WTC11 (cell line): Measurements from ENCODE around the gene MED19. TPM values are rescaled to one million over a fixed set of nuclear protein-coding genes. Genes with fewer than 3 reads are reported as not detected.

Experiments
- ATAC-seq: fragments of 200-7000 bp; cut with Tn5 transposase; 2 replicates; pipeline ENCODE4 v1.10.0; 2021; ENCODE audit warnings: mild to moderate bottlenecking, moderate library complexity
- CTCF ChIA-PET: fragments of 300-600 bp; sonication (Branson Sonifier 250); formaldehyde crosslinking; loops from one replicate; lab custom pipeline; 2021; ENCODE audit warnings: antibody characterized with exemption; lab: Charles Lee
- POLR2A ChIA-PET: fragments of 350-600 bp; sonication (Branson Sonifier 250); formaldehyde crosslinking; loops from one replicate; lab custom pipeline; 2021; ENCODE audit warnings: antibody characterized with exemption; lab: Charles Lee
- DNase-seq: peaks from one replicate; pipeline ENCODE4 v3.0.0; 2021; ENCODE audit warnings: low spot score
- H3K27ac Mint-ChIP-seq: 2 replicates; pipeline ENCODE4 v1.8.0; 2021; ENCODE audit warnings: mixed read lengths
- H3K27me3 Mint-ChIP-seq: 2 replicates; pipeline ENCODE4 v1.8.0; 2021; ENCODE audit warnings: low read depth, mild to moderate bottlenecking, moderate library complexity, mixed read lengths
- H3K36me3 Mint-ChIP-seq: 2 replicates; pipeline ENCODE4 v1.8.0; 2021; ENCODE audit warnings: mixed read lengths
- H3K4me1 Mint-ChIP-seq: 2 replicates; pipeline ENCODE4 v1.8.0; 2022; ENCODE audit warnings: mixed read lengths
- H3K4me3 Mint-ChIP-seq: 2 replicates; pipeline ENCODE4 v1.8.0; 2021; ENCODE audit warnings: mild to moderate bottlenecking, moderate library complexity, mixed read lengths
- H3K9me3 Mint-ChIP-seq: 2 replicates; pipeline ENCODE4 v1.8.0; 2021; ENCODE audit warnings: mixed read lengths
- ATF3 ChIP-seq: sonication (generic); formaldehyde crosslinking; conservative IDR thresholded peaks from 2 replicates; pipeline ENCODE4 v1.8.1; 2022; ENCODE audit warnings: mild to moderate bottlenecking, missing genetic modification reagents
- ATF6 ChIP-seq: sonication (generic); formaldehyde crosslinking; IDR thresholded peaks from 2 replicates; pipeline ENCODE4 v1.8.1; 2023; ENCODE audit warnings: mild to moderate bottlenecking, missing genetic modification reagents
- CBFB ChIP-seq: sonication (generic); formaldehyde crosslinking; IDR thresholded peaks from 2 replicates; pipeline ENCODE4 v1.8.1; 2022; ENCODE audit warnings: mild to moderate bottlenecking, low read depth, missing genetic modification reagents
- ELF4 ChIP-seq: sonication (generic); formaldehyde crosslinking; IDR thresholded peaks from 2 replicates; pipeline ENCODE4 v1.8.1; 2022; ENCODE audit warnings: low read depth, mild to moderate bottlenecking, moderate library complexity, missing genetic modification reagents
- FOXJ3 ChIP-seq: sonication (generic); formaldehyde crosslinking; IDR thresholded peaks from 2 replicates; pipeline ENCODE4 v1.9.0; 2021; ENCODE audit warnings: missing genetic modification reagents, mild to moderate bottlenecking, borderline replicate concordance
- GRHL2 ChIP-seq: fragments of 250-450 bp; sonication (Bioruptor Pico); IDR thresholded peaks from 2 replicates; pipeline ENCODE4 v1.8.0; 2022; ENCODE audit warnings: mild to moderate bottlenecking, moderate library complexity; ENCODE audit not compliant: insufficient replicate concordance, severe bottlenecking
- HMGA2 ChIP-seq: fragments of 250-450 bp; sonication (Bioruptor Pico); IDR thresholded peaks from 2 replicates; pipeline ENCODE4 v1.4.0; 2021; ENCODE audit warnings: mild to moderate bottlenecking, moderate library complexity
- JAZF1 ChIP-seq: fragments of 250-450 bp; sonication (Bioruptor Pico); IDR thresholded peaks from 2 replicates; pipeline ENCODE4 v1.9.0; 2021; ENCODE audit warnings: moderate library complexity, mild to moderate bottlenecking, inconsistent platforms
- MYBL2 ChIP-seq: sonication (generic); formaldehyde crosslinking; IDR thresholded peaks from 2 replicates; pipeline ENCODE4 v1.8.1; 2023; ENCODE audit warnings: mild to moderate bottlenecking, moderate library complexity, missing genetic modification reagents
- NFATC4 ChIP-seq: fragments of 250-450 bp; sonication (Bioruptor Pico); IDR thresholded peaks from 2 replicates; pipeline ENCODE4 v1.9.0; 2021; ENCODE audit warnings: mild to moderate bottlenecking
- NFYB ChIP-seq: sonication (generic); formaldehyde crosslinking; conservative IDR thresholded peaks from 2 replicates; pipeline ENCODE4 v1.8.0; 2022; ENCODE audit warnings: low read depth, missing genetic modification reagents
- NR1H2 ChIP-seq: sonication (generic); formaldehyde crosslinking; IDR thresholded peaks from 2 replicates; pipeline ENCODE4 v1.9.0; 2021; ENCODE audit warnings: mild to moderate bottlenecking, moderate library complexity, missing genetic modification reagents
- NR2C2 ChIP-seq: sonication (generic); formaldehyde crosslinking; IDR thresholded peaks from 2 replicates; pipeline ENCODE4 v1.8.0; 2022; ENCODE audit warnings: mild to moderate bottlenecking, missing genetic modification reagents
- PRDM15 ChIP-seq: sonication (generic); formaldehyde crosslinking; IDR thresholded peaks from 2 replicates; pipeline ENCODE4 v1.8.0; 2022; ENCODE audit warnings: missing genetic modification reagents
- PRRX2 ChIP-seq: fragments of 250-450 bp; sonication (Bioruptor Pico); IDR thresholded peaks from 2 replicates; pipeline ENCODE4 v1.8.0; 2021; ENCODE audit warnings: mild to moderate bottlenecking
- RELA ChIP-seq: sonication (generic); formaldehyde crosslinking; IDR thresholded peaks from 2 replicates; pipeline ENCODE4 v1.8.1; 2022; ENCODE audit warnings: missing genetic modification reagents, mild to moderate bottlenecking, borderline replicate concordance
- SP1 ChIP-seq: sonication (generic); formaldehyde crosslinking; conservative IDR thresholded peaks from 2 replicates; pipeline ENCODE4 v1.8.1; 2022; ENCODE audit warnings: missing genetic modification reagents
- TEAD1 ChIP-seq: sonication (generic); formaldehyde crosslinking; IDR thresholded peaks from 2 replicates; pipeline ENCODE4 v1.8.0; 2022; ENCODE audit warnings: mild to moderate bottlenecking, missing genetic modification reagents
- USF1 ChIP-seq: sonication (generic); formaldehyde crosslinking; IDR thresholded peaks from 2 replicates; pipeline ENCODE4 v1.8.0; 2022; ENCODE audit warnings: mild to moderate bottlenecking, missing genetic modification reagents
- ZNF281 ChIP-seq: sonication (generic); formaldehyde crosslinking; IDR thresholded peaks from 2 replicates; pipeline ENCODE4 v1.8.0; 2023; ENCODE audit warnings: mild to moderate bottlenecking, missing genetic modification reagents
- ZNF423 ChIP-seq: fragments of 250-450 bp; sonication (Bioruptor Pico); IDR thresholded peaks from 2 replicates; pipeline ENCODE4 v2.1.2; 2022; ENCODE audit warnings: mild to moderate bottlenecking, moderate library complexity
- ZNF671 ChIP-seq: fragments of 250-450 bp; sonication (Bioruptor Pico); IDR thresholded peaks from 2 replicates; pipeline ENCODE4 v1.8.0; 2021; ENCODE audit warnings: mild to moderate bottlenecking
- total RNA-seq: library from RNA; stranded (reverse); gene quantifications from 3 replicates; pipeline ENCODE4 v1.2.3, GENCODE V29; 2021

MED19 gene
- total RNA-seq, 1 experiment from 2014 or later = 19.1 TPM

- no peak for TF ChIP-seq ZNF423
- no peak for TF ChIP-seq USF1
- TF ChIP-seq NR2C2 (CRISPR knock-in tag) = no peak
- no peak for TF ChIP-seq NFYB
- TF ChIP-seq ATF3 = no peak
- no peak for TF ChIP-seq TEAD1 (CRISPR knock-in tag)
- no peak for TF ChIP-seq ATF6 (CRISPR knock-in tag)
- no peak for TF ChIP-seq GRHL2 (CRISPR knock-in tag)
- TF ChIP-seq CBFB = no peak
- no peak for TF ChIP-seq JAZF1 (CRISPR knock-in tag)
- TF ChIP-seq NFATC4 (CRISPR knock-in tag) = no peak
- no peak for TF ChIP-seq ZNF671
- TF ChIP-seq FOXJ3 (CRISPR knock-in tag) = no peak
- TF ChIP-seq RELA = no peak
- no peak for TF ChIP-seq ZNF281 (CRISPR knock-in tag)
- no peak for TF ChIP-seq SP1
- TF ChIP-seq HMGA2 (CRISPR knock-in tag) = no peak
- no peak for TF ChIP-seq MYBL2 (CRISPR knock-in tag)
- TF ChIP-seq ELF4 (CRISPR knock-in tag) = no peak
- Mint-ChIP-seq H3K4me3 (no peak overlapping the region), H3K4me1 (peaks cover 46% of the 10 kb centered on the region), H3K27me3 (no peaks in the 10 kb centered on the region), H3K9me3 (no peaks in the 10 kb centered on the region), H3K36me3 (peaks cover 13% of the 10 kb centered on the region), H3K27ac (no peak overlapping the region)
- ATAC-seq (no peak), DNase-seq (no peak)
- POLR2A ChIA-PET = no interaction called here
- CTCF ChIA-PET = interaction anchor here (1.0 to 1.2 kb wide), 3 partner anchors 19 to 68 kb away, joined by 3 to 4 read pairs (median 4); partner anchors contain the start of gene BTBD18
Observed at GRCh38 chr11:57732661-57733060, 20.6 kb upstream of the MED19 start.

GRCh38 chr11:57729479-57729878 is 17.5 kb upstream of the MED19 start:
- ChIA-PET POLR2A (no interaction called here), CTCF (interaction anchor here (0.5 to 2.9 kb wide), 2 partner anchors 17 to 71 kb away, joined by 4 to 15 read pairs; partner anchors contain the start of genes MED19 and TMX2)
- Mint-ChIP-seq H3K36me3 (peaks cover 10% of the 10 kb centered on the region; the same call in 1 of the 2 replicates), H3K4me3 (peak overlapping the region; percentile 30), H3K4me1 (peaks cover 39% of the 10 kb centered on the region), H3K27me3 (no peaks in the 10 kb centered on the region), H3K27ac (peak overlapping the region; percentile 95; the same call in 1 of the 2 replicates), H3K9me3 (no peaks in the 10 kb centered on the region)
- no peak for DNase-seq
- no peak for ATAC-seq
- TF ChIP-seq PRDM15 (CRISPR knock-in tag) = no peak
- TF ChIP-seq PRRX2 (CRISPR knock-in tag) = no peak
- TF ChIP-seq NR1H2 (CRISPR knock-in tag) = no peak
- no peak for TF ChIP-seq TEAD1 (CRISPR knock-in tag)
- TF ChIP-seq NFYB = no peak
